Posterior vena cava (tissue), 2 donors: ENCODE data around the gene MYO1H. TPM values are rescaled to one million over a fixed set of nuclear protein-coding genes. Genes with fewer than 3 reads are reported as not detected.
A peak's percentile ranks its signal among the peaks of the same experiment; 100 is the strongest.
"Not testable (repeated sequence)": the region's sequence is repeated elsewhere in the genome, so short reads cannot be mapped to it uniquely, and the experiment has no call there.

Source experiments
- DNase-seq: peaks from one replicate; pipeline ENCODE4 v3.0.0-alpha.2; 2020; ENCODE audit warnings: low spot score
- intact Hi-C, 2 donors: fragments of 100-400 bp; cut with DNase I; formaldehyde crosslinking; loops; one replicate each; pipeline versions ENCODE4 v1.14.1 to v1.14.2; 2022 to 2023
- total RNA-seq, 2 donors: library from RNA; stranded (reverse); fragmentation: NEBNext Ultra II Directional; extraction: Animal tissue kit (Norgen Biotek cat#: 25700); gene quantifications; one replicate each; pipeline ENCODE4 v1.2.1, GENCODE V29; 2021
- donor health status: DM: yes; HTN: yes; CAD: no.
- donor health status: DM: yes; HTN: yes; CAD: no.

The MYO1H gene
- total RNA-seq, 2 donors from 2014 or later: not detected

DNA sequence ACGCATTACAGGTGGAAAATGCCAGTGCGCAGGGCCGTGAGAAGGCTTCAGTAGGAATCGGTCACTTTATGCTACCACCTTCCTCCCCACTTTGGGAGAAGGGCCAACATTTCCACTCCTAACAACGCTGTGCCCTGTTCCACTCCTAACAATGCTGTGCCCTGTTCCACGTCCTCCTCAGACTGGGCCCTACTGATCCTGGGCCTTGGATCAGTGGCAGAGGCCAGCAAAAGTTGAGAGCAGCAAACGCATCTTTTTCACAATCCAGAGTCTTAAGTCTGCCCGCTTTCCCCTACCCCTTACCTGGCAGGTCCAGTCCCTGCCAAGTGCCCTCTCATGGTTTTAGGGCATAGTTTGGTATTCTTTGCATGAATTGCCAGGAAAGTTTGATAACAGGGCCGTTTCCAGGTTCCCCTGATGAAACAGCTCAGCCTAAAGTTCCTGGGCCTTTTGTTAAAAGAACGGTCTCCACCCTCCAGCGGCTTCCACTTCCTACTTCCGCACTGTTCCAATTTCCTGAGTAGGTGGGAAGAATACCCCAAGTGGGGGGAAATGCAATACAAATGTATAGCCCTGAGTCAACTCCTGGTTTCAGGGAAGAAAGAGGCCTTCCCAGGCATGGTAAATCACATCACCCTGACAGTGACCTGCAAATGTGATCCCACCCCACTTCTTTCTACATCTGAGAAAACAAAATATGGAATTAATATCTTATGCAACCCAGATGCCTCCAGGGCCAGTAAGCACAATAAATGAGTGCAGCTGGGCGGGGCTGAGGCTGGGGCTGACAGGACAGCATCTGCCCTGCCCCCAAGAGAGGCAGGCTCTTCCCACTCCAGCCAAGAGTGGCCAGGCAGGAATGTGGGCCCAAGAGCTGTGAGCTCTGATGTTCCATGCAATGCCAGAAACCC, 114.4 kb downstream of the MYO1H start:
- intact Hi-C loops: no loop called here
- DNase-seq: peak; percentile 97

DNA sequence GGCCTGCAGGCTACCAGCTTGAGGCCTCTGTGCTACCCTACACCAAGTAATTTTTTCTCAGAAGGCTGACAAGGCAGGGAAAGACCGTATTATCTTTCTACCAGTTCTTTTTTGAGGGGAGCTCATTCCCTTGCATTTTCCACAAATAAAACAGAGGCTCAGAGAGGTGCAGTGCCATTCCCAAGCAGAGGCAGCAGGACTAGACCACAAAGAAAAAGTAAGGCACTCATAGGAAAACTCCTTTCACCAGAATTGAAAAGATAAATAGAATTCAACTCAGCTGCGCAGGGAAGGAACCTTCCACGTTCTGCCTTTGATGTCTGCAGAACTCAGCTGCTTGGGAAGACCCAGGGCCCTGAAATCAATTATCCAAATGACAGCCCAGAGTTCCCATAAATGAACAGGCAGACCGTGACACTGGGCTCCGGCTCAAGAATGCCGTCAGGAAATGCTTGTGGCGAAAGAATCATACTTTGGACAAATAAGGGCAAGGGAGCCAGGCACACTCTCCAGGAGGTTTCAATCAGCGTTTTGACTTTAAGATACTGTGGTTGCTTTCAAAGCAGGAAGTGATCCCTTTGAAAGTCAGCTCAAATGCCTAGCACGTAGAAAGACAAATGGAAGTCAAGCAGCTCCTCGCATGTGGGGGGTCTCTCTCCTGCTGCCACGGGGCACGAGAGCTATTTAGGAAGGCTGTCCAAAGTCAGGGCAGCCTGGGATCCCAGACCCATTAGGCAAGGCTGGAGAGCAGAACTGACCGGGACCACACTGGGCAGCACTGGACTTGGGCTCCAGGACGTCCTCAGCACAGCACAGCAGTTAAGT, 115.4 kb downstream of the MYO1H start:
- intact Hi-C loops: no loop called here
- peak; percentile 95 for DNase-seq

DNA sequence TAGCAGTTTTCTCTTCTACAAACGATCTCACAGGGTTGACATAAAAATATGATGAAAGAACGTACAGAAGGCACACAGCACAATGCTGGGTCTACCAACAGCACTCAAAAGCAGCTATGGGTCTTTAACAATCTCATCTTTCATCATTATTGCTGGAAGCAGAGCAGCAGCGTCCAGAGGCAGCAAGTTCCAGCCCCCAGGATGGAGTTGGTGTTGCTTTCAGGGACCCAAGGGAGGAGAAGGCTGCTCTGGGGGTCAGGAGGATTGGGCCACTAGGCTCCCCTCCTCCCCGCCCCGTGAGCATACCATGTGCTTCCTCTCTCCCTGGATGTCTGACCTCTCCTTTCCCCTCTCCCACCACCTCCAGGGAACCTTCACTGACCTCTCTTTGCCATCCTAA, 116.1 kb downstream of the MYO1H start:
- intact Hi-C loops: no loop called here
- peak; percentile 78 for DNase-seq

DNA sequence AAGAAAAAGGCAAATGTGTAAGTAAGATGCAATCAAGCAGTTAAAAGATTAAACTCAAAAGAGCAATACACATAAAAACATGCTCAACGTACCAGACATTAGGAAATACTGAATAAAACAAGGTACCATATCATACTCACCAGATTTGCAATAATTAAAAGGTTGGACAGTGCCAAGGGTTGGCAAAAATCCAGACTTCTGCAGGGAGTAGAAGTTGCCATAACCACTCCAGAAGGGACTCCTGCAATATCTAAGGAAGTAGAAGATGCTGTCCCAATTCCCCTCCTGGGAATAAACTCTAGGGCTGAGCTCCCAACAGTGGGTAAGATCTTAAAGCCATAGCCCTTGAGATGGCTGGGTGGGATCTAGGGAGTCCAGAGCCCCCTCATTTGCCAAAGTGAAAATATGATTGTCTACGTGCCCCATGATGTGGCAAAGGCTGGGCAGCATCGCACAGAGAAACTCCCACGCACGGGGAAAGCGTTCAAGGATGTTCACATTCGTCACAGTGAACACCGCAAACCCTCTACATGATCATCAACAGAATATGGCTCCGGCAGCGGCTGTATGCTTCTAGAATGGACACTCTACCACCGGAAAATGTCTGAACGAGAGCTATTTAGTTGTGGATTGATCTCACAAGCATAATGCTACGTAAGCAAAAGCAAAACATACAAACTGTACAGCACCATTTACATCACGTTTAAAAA, 117.1 kb downstream of the MYO1H start:
- intact Hi-C loops: loop anchor here in 1 of 2 donors (5.0 kb wide), 1 partner anchor 32 kb away; no protein-coding TSS in a partner anchor
- DNase-seq: peak; percentile 58

DNA sequence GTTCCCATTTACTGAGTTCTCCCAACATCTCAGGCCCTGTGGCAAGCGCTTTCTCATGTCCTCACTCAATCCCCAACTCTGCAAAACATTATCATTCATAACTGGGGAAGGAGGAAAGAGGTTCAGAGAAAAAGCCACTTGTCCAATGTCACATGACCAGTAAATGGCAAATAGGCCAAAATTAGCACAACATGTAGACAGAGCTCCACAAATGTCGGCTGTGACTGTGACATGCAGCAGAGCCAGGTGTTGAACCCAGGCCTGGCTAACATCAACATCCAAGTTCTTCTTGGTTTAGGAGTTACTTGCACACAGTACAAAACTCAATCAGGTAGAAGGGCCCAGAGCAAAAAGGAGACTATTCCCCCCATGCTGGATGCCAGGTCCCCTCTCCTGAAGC, 118.6 kb downstream of the MYO1H start:
- intact Hi-C loops: loop anchor here in 1 of 2 donors (5.0 kb wide), 1 partner anchor 34 kb away; no protein-coding TSS in a partner anchor
- DNase-seq: no peak

DNA sequence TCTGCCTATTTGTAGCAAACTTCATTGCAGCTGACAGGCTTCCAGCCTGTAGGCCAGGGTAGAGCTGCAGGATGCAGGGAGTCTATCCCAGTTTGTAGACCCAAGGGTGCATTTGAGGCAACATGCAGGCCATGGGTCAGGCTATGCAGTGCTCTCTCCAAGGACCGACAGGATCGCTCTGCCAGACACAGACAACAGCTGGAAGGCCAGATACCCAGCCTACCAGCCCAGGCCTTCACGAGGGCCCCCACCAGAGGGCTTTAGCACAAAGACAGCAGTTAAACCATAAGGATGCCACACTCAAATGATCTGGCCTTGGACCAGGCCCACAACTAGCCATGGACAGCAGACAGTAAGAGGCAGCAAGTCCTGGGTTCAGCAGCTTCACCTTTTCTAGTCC, 119.1 kb downstream of the MYO1H start:
- intact Hi-C loops: loop anchor here in 1 of 2 donors (5.0 kb wide), 1 partner anchor 35 kb away; no protein-coding TSS in a partner anchor
- peak; percentile 67 for DNase-seq

DNA sequence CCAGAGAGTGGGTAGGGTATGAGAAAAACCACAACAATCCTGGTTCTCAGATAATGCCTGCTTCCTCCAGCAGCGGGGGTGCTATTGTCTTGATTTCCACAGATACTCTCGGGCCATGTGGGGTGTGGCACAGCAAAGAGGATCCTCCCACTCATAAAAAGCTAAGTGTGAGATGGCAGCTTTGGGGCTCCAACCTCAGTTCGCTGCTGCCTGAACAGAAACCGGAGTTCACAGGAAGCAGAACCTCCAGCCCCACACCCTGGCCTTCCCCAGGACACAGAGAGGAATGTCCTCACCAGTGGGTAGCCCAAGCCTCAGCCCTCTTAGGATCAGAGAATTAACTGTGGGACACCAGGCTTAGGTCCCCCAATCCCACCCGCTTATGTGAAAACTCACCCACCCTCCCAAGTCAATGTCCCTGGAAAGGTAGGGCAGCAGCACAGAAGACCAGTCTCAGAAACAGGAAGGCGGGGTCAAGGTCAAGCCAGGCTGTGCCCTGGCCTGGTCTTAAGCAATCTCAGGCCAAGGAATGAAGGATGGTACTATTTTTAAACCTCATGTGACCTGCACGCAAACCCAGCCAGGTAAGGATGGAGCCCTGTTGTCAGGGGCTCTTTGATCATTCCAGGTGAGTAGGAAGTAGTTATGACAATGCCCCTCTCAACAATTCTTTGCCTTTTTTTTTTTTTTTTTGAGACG, 120.4 kb downstream of the MYO1H start:
- intact Hi-C loops: loop anchor here in 1 of 2 donors (5.0 kb wide), 1 partner anchor 36 kb away; no protein-coding TSS in a partner anchor
- peak; percentile 60 for DNase-seq

DNA sequence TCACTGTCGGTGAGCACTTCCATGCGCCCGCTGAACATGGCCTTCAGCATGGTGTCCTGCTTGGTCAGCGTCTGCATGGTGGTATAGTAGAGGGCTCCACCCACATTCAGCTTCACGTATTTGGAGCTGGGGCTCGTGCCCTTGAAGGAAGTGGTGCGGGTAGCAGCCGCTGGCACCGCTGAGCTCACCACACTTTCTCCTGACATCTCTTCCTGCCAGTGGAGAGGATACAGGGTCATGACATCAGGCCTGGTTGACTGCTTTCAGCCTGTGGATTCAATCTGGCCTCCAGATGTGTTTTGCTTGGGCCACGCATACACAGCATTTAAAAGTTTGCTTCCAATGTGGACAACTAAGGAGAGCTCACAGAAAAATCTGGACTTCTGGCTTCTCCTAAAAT, 121.8 kb downstream of the MYO1H start:
- intact Hi-C loops: loop anchor here in 1 of 2 donors (5.0 kb wide), 1 partner anchor 37 kb away; no protein-coding TSS in a partner anchor
- peak; percentile 72 for DNase-seq

DNA sequence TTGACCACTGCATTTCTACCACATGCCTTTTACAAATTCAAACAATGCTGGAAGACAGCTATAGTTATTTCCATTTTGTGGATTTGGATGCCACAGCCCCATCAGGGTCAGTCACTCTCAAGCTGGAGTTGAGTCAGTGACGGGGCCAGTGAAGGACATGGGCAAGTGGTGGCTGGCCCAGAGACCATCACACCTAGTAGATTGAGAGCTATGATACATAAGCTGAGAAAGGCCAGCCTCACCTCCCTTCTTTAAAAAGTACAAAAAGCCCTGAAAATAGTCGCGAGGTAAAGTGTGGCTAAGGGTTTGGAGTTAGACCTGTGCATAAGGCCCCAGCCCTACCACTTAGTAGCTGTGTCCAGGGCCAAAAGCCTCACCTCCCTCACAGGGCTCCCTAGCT, 125.3 kb downstream of the MYO1H start:
- intact Hi-C loops: loop anchor here in 1 of 2 donors (5.0 kb wide), 1 partner anchor 41 kb away; no protein-coding TSS in a partner anchor
- DNase-seq: no peak

DNA sequence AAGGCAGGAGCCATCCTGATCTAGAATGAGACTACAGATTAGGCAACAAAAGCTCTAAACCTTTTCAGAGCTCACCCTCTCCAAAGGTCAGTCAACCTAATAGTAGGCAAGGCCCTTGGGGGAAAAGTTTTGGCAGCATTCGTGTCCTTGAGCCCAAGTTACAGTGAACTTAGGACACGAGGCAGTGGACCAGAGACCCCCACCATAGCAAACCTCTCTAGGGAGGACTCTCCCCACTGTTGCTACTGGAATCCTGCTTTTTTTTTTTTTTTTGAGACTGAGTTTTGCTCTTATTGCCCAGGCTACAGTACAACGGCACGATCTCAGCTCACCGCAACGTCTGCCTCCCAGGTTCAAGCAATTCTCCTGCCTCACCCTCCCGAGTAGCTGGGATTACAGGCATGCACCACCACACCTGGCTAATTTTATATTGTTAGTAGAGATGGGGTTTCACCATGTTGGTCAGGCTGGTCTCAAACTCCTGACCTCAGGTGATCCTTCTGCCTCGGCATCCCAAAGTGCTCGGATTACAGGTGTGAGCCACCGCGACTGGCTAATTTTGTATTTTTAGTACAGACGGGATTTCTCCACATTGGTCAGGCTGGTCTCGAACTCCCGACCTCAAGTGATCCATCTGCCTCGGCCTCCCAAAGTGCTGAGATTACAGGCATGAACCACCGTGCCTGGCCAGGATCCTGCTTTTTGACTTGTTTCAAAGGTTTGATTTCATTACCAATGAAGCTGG, 126.0 kb downstream of the MYO1H start:
- not testable (repeated sequence) for DNase-seq
- intact Hi-C loops: loop anchor here in 1 of 2 donors (5.0 kb wide), 1 partner anchor 41 kb away; no protein-coding TSS in a partner anchor

DNA sequence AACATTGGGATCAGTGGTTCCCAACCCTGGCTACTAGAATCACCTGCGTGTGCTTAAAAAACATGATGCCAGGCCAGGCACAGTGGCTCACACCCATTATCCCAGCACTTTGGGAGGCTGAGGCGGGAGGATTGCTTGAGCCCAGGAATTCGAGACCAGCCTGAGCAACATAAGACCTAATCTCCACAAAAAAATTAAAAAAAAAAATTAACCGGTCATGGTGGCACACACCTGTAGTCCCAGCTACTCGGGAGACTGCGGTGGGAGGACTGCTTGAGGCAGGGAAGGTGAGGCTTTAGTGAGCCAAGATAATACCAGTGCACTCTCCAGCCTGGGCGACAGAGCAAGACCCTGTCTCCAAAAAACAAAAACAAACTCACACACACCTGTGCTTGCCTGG, 127.4 kb downstream of the MYO1H start:
- intact Hi-C loops: no loop called here
- no peak for DNase-seq

DNA sequence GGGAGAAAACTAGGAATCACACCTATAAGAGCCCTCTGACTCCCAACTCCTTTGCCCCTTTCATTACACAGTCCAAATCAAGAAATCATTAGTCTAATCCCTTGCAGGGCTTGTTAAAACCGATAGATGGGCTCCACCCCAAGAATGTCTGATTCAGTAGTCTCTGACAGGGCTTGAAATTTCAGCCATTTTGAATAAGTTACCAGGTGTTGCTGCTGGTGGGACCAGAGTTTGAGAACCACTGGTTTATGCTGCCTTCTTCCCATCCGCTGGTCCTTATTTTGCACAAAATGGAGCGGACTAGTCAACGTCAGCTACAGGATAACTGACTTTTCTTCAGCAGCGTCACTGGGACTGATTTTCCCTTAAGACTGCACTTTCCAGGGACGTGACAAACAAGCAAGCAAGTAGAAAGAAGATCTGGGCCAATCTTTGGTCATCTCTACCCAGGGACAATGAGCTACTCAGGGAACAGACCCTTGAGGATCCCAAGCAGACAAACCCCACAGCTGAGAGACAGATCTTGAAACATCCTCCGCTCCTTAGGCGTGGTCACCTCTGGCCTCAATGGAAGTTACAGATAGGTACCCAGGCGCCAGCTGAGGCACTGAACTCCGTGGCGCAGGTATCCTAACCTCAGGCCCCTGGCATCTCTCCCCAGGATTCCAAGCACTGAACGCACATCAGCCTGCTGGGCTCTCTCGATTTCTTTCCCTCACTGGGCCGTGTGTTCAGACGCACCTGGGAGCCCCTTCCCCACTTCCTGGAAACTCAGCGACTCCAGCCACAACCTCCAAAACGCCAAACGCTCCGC, 128.5 kb downstream of the MYO1H start:
- no peak for DNase-seq
- intact Hi-C loops: no loop called here

DNA sequence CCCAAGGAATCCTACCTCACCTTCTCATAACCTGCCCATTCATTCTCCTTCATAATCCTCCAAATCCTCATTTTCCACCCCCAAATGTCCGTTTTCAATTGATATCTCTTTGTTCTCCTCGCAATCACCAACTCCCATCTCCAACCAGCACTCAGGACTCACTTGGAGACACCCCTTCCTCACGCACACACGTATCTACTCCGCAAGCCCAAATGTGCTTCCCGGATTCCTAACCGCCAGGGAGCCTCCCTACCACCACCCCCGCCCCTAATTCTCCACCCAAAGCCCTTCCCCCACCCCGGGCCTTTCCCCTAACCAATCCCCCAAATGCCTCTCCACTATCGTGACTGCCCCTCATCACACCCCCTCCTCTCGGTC, 129.1 kb downstream of the MYO1H start:
- DNase-seq: no peak
- intact Hi-C loops: no loop called here

DNA sequence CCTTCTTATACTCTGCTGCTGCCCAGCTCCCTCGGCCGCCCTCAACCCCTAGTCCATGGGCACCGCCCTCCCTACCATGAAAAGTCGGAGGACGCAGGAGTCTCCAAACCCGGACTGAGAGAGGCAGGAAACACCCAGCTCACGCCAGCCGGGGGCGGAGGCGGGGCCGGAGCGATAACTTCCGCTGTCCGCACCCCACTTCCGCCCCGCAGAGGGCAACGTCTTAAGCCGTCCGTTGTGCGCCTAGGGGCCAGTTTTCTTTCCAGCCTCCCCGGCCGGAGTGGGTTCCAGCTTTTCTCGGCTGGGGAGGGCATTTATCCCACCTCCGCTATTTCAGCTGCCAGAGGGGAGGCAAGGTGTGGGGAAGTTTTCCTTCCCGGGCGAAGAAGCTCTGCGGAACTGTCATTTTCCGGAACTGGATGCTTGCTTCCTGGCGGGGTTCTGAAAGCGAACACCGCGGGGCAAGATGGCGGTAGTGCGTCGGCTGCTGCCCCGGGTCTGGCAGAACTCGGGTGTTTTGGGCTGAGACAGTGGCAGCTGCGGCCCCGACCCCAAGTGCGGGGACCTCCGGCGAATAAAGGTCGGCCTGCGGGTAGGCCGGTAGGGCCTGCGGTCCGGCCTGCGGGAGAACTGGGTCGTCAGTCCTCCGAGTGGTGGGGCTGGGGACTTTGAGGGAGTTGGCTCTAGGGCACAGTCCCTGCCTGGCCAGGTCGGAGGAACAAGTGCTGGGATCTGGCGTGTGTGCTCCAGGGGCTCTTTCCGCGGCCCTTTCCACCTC, 129.7 kb downstream of the MYO1H start, which contains the start of the genes KCTD10 and UBE3B:
TSS of gene KCTD10 (minus strand) at position 116 of the 778 bp plus-strand sequence. CDS start at position 78, 38 bp downstream.
TSS of gene UBE3B (plus strand) at position 450 of the 778 bp plus-strand sequence. CDS start 5,918 bp downstream, outside the sequence.
- intact Hi-C loops: no loop called here
- peak; percentile 96 for DNase-seq

DNA sequence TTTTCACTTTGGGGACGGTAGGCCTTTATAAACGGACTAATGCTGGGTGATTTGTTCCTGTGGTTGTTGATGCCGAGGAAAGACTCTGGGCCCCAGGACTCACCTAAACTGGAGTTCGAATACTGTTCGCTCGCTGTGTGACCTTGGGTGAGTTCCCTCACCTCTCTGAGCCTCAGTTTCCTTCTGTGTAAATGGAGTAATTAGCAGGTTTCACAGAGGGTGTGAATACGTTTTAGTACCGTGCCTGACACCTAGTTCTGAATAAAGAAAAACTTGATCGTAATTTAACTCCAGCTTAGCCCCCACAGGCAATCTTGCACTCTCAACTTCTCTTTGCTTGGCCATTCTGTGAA, 130.2 kb downstream of the MYO1H start:
- peak; percentile 18 for DNase-seq
- intact Hi-C loops: no loop called here

DNA sequence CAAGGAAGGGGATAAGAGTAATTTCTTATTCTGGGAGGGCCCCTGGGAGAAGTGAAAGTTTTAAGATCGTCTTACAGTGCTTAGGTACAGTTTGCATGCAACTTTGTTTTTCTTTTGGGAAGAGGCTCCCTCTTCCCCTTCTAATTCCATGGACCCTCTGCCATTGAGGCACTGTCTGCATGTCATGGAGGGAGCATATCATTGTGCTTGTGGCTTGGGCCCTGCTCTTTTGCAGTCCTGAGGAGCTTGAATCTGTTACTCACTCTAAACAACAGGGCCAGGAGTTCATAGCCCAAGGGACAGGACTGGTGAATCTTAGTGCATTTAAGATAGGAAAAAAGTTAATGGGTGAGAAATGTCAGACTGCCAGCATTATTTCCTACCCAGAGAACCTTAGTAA, 132.1 kb downstream of the MYO1H start:
- intact Hi-C loops: no loop called here
- peak; percentile 40 for DNase-seq
